GM12878 (cell line): ENCODE results near the gene RNLS. TPM values are rescaled to one million over a fixed set of nuclear protein-coding genes. Genes with fewer than 3 reads are reported as not detected.

Experiments used
- ATAC-seq: fragments of 200-7000 bp; cut with Tn5 transposase; 3 replicates; pipeline ENCODE4 v1.9.1; 2020; ENCODE audit warnings: mild to moderate bottlenecking, moderate library complexity
- BruUV-seq: library from RNA; stranded (reverse); fragments of 400-500 nt; replicated peaks from 2 replicates; lab custom pipeline; 2021; lab: Mats Ljungman, UMichigan
- CTCF ChIA-PET: fragments of 300-600 bp; sonication (Branson Sonifier 250); formaldehyde crosslinking; extraction: SDS; loops from one replicate; lab custom pipeline; 2021; ENCODE audit warnings: inconsistent platforms; lab: Yijun Ruan, JAX
- POLR2A ChIA-PET: fragments of 350-600 bp; formaldehyde crosslinking; extraction: SDS; loops from one replicate; lab custom pipeline; 2021; ENCODE audit warnings: inconsistent platforms; lab: Charles Lee
- RAD21 ChIA-PET: fragments of 300-600 bp; sonication (Branson Sonifier 250); formaldehyde crosslinking; loops from one replicate; lab custom pipeline; 2023; ENCODE audit warnings: antibody characterized with exemption; ENCODE audit not compliant: unreplicated experiment; lab: Charles Lee
- SMC1A ChIA-PET: fragments of 300-600 bp; sonication (Branson Sonifier 250); formaldehyde crosslinking; loops from one replicate; lab custom pipeline; 2023; ENCODE audit not compliant: unreplicated experiment, uncharacterized antibody; lab: Charles Lee
- DNase-seq: peaks from one replicate; pipeline ENCODE4 v3.0.0-alpha.2; 2011; ENCODE audit warnings: low read depth, low spot score
- FAIRE-seq: peaks from 3 replicates; lab custom pipeline; 2011; peaks lifted over from hg19 to GRCh38; lab: Jason Lieb, UNC
- H2AFZ ChIP-seq: 2 replicates; pipeline ENCODE4 v1.6.0; 2011; ENCODE audit warnings: low read depth, low read length, control low read depth; ENCODE audit not compliant: control insufficient read depth
- H3K27ac ChIP-seq: 2 replicates; pipeline ENCODE4 v1.5.1; 2011; ENCODE audit warnings: control low read depth; ENCODE audit not compliant: control insufficient read depth, insufficient read depth
- H3K27me3 ChIP-seq, 2 experiments: replicated peaks in 1 of 2; 2 replicates each; pipeline versions ENCODE4 v1.6.0 to v1.6.1; 2011; ENCODE audit warnings: low read length in 1 of 2; ENCODE audit not compliant: control insufficient read depth in 2 of 2, insufficient read depth in 2 of 2
- H3K36me3 ChIP-seq, 2 experiments: 2 replicates each; pipeline ENCODE4 v1.5.1; 2011; ENCODE audit warnings: low read length in 1 of 2; ENCODE audit not compliant: control insufficient read depth in 2 of 2, insufficient read depth in 2 of 2
- H3K4me1 ChIP-seq: 2 replicates; pipeline ENCODE4 v1.6.1; 2011; ENCODE audit warnings: mild to moderate bottlenecking, low read length, moderate library complexity, mixed read lengths; ENCODE audit not compliant: control insufficient read depth, insufficient read depth
- H3K4me2 ChIP-seq: 2 replicates; pipeline ENCODE4 v1.6.0; 2011; ENCODE audit warnings: control low read depth; ENCODE audit not compliant: control insufficient read depth, insufficient read depth
- H3K4me3 ChIP-seq: fragments of 200-600 bp; sonication (generic); 2 replicates; pipeline ENCODE4 v1.5.1; 2016
- H3K79me2 ChIP-seq: 2 replicates; pipeline ENCODE4 v1.6.0; 2011; ENCODE audit warnings: low read length; ENCODE audit not compliant: control insufficient read depth, insufficient read depth
- H3K9ac ChIP-seq: 2 replicates; pipeline ENCODE4 v1.8.0; 2011; ENCODE audit warnings: low read length, control low read depth, mixed read lengths; ENCODE audit not compliant: control insufficient read depth, insufficient read depth
- H3K9me3 ChIP-seq: replicated peaks from 3 replicates; pipeline ENCODE4 v1.5.1; 2011; ENCODE audit warnings: mild to moderate bottlenecking, low read length; ENCODE audit not compliant: control insufficient read depth, insufficient read depth
- H4K20me1 ChIP-seq: 2 replicates; pipeline ENCODE4 v1.6.0; 2011; ENCODE audit not compliant: control insufficient read depth, insufficient read depth
- ASH2L ChIP-seq: fragments of 300-600, 200-600 bp; sonication (generic); IDR thresholded peaks from 2 replicates; pipeline ENCODE4 v1.6.1; 2017; ENCODE audit warnings: low read depth, mild to moderate bottlenecking, borderline replicate concordance
- ATF2 ChIP-seq: IDR thresholded peaks from 2 replicates; pipeline ENCODE4 v1.6.1; 2012; ENCODE audit warnings: low read length, inconsistent platforms
- ATF7 ChIP-seq: fragments of 450-650 bp; IDR thresholded peaks from 2 replicates; pipeline ENCODE4 v1.6.1; 2016; ENCODE audit warnings: low read depth, mild to moderate bottlenecking
- BCL11A ChIP-seq: IDR thresholded peaks from 2 replicates; pipeline ENCODE4 v1.6.1; 2011; ENCODE audit warnings: low read depth, low read length
- CREB1 ChIP-seq: IDR thresholded peaks from 2 replicates; pipeline ENCODE4 v1.6.1; 2012; ENCODE audit warnings: low read depth, mild to moderate bottlenecking, inconsistent platforms
- ETV6 ChIP-seq, 2 experiments: fragments of 450-650 bp in 1 of 2; IDR thresholded peaks in 1 of 2; conservative IDR thresholded peaks in 1 of 2; 2 replicates each; pipeline ENCODE4 v1.6.1; 2014; ENCODE audit warnings: antibody characterized with exemption in 1 of 2, borderline replicate concordance in 1 of 2, low read depth in 1 of 2, mild to moderate bottlenecking in 1 of 2, moderate library complexity in 1 of 2
- HCFC1 ChIP-seq: fragments of 150-350 bp; IDR thresholded peaks from 2 replicates; pipeline ENCODE4 v1.6.1; 2014; ENCODE audit warnings: low read length
- JUND ChIP-seq: IDR thresholded peaks from 2 replicates; pipeline ENCODE4 v1.6.1; 2012; ENCODE audit warnings: low read depth, mild to moderate bottlenecking, low read length, improper control_type of control experiment, moderate library complexity
- KLF5 ChIP-seq: fragments of 450-650 bp; IDR thresholded peaks from 2 replicates; pipeline ENCODE4 v1.6.1; 2014; ENCODE audit warnings: mild to moderate bottlenecking; ENCODE audit not compliant: partially characterized antibody
- MAX ChIP-seq: IDR thresholded peaks from 2 replicates; pipeline ENCODE4 v1.6.1; 2012; ENCODE audit warnings: low read depth, low read length, improper control_type of control experiment
- MTA3 ChIP-seq: IDR thresholded peaks from 2 replicates; pipeline ENCODE4 v1.6.1; 2012; ENCODE audit warnings: low read length, inconsistent platforms, borderline replicate concordance
- MYC ChIP-seq: IDR thresholded peaks from 2 replicates; pipeline ENCODE4 v1.6.1; 2011; ENCODE audit warnings: mild to moderate bottlenecking, low read length, moderate library complexity, inconsistent platforms; ENCODE audit not compliant: insufficient read depth, insufficient replicate concordance, insufficient read length, severe bottlenecking
- NFYB ChIP-seq: IDR thresholded peaks from 2 replicates; pipeline ENCODE4 v1.6.1; 2011; ENCODE audit warnings: low read depth, mild to moderate bottlenecking, low read length, improper control_type of control experiment, moderate library complexity; ENCODE audit not compliant: insufficient read depth
- REST ChIP-seq: IDR thresholded peaks from 2 replicates; pipeline ENCODE4 v1.6.1; 2012; ENCODE audit warnings: mild to moderate bottlenecking, low read depth, low read length
- RFX5 ChIP-seq: IDR thresholded peaks from 2 replicates; pipeline ENCODE4 v1.6.1; 2011; ENCODE audit warnings: low read depth, low read length, improper control_type of control experiment
- SREBF2 ChIP-seq: IDR thresholded peaks from 2 replicates; pipeline ENCODE4 v1.6.1; 2012; ENCODE audit warnings: mild to moderate bottlenecking, low read length
- SRF ChIP-seq, 2 experiments: IDR thresholded peaks; 2 replicates each; pipeline ENCODE4 v1.6.1; 2011; ENCODE audit warnings: low read depth in 2 of 2, low read length in 2 of 2, mild to moderate bottlenecking in 1 of 2, moderate library complexity in 1 of 2
- SUZ12 ChIP-seq: fragments of 200-600 bp; sonication (generic); IDR thresholded peaks from one replicate; pipeline ENCODE4 v1.6.1; 2018; ENCODE audit warnings: antibody characterized with exemption, mild to moderate bottlenecking; ENCODE audit not compliant: unreplicated experiment
- ZNF384 ChIP-seq: IDR thresholded peaks from 2 replicates; pipeline ENCODE4 v1.6.1; 2012; ENCODE audit warnings: low read depth, mild to moderate bottlenecking, low read length, improper control_type of control experiment, borderline replicate concordance
- WGBS: methylation state at CpG from one replicate; pipeline ENCODE4 v1.1.6; 2016; ENCODE audit warnings: low lambda C conversion rate; ENCODE audit not compliant: insufficient replicate concordance, insufficient coverage; ENCODE audit errors: missing lambda C conversion rate; 5-methylcytosine and 5-hydroxymethylcytosine counted together
- in situ Hi-C: fragments of 300-500 bp; cut with MboI; formaldehyde crosslinking; loops from 9 replicates; pipeline ENCODE4 v1.14.3; 2018; ENCODE audit warnings: mixed read lengths
- intact Hi-C: fragments of 100-400 bp; cut with micrococcal nuclease; formaldehyde crosslinking; loops from one replicate; pipeline ENCODE4 v1.14.2; 2022; ENCODE audit not compliant: unreplicated experiment
- polyA plus RNA-seq, 11 experiments: library from polyadenylated mRNA; depleted of rRNA in 4 of 11; unstranded in 6 of 11; stranded (reverse) in 5 of 11; fragments of >200 nt; fragmentation: Nextera tagmentation in 4 of 11; fragmentation: Illumina TruSeq in 1 of 11; extraction: Ambion mirVana in 4 of 11; extraction: Trizol in 1 of 11; gene quantifications; 1 replicate in 1 of 11; 2 replicates in 10 of 11; pipeline versions ENCODE4 v1.2.1 to v1.2.3, GENCODE V29; 2011 to 2016; ENCODE audit warnings: inconsistent platforms in 2 of 11, missing spikeins in 2 of 11, low read depth in 1 of 11
- total RNA-seq, 4 experiments: library from RNA; depleted of rRNA in 3 of 4; stranded (reverse); fragments of >200 nt in 3 of 4; fragmentation: Illumina TruSeq in 1 of 4; extraction: Trizol in 1 of 4; gene quantifications; 2 replicates each; pipeline versions ENCODE4 v1.2.1 to v1.2.3, GENCODE V29; 2013 to 2021

RNLS gene
- total and polyA plus RNA-seq, 10 of the 15 experiments (the other 5 are each of a cell fraction or from before 2014, with no cell fraction given) = 3.4 to 6.7 (median 4.6) TPM

GRCh38 chr10:88415533-88416130 lies 167.5 kb downstream of the RNLS start (continued):
- no peak for TF ChIP-seq REST
- no peak for TF ChIP-seq SREBF2
- no peak for TF ChIP-seq RFX5
- TF ChIP-seq ZNF384 = no peak
- TF ChIP-seq ASH2L = no peak
- no peak for TF ChIP-seq HCFC1
- TF ChIP-seq JUND = no peak
- TF ChIP-seq SRF (IDR thresholded peaks at IDR 0.05; ENCODE audit: low read depth in 2 of 2, low read length in 2 of 2) = no peak
- TF ChIP-seq, all 136 proteins: peak for 0

GRCh38 chr10:88413412-88413811 lies 169.7 kb downstream of the RNLS start:
- ChIA-PET RAD21 (no interaction called here), SMC1A (interaction anchor here (1.0 kb wide), 1 partner anchor 139 kb away, joined by 5 read pairs; no protein-coding TSS in a partner anchor), CTCF (interaction anchor here (0.9 kb wide), 1 partner anchor 21 kb away, joined by 4 read pairs; no protein-coding TSS in a partner anchor), POLR2A (no interaction called here)
- no peak for DNase-seq
- peaks cover 33% of the 10 kb centered on the region for H3K4me1 ChIP-seq
- BruUV-seq = no TSS peak
- no peaks in the 10 kb centered on the region for H3K27me3 ChIP-seq
- no peaks in the 10 kb centered on the region; the same call in 2 of the 3 replicates for H3K9me3 ChIP-seq
- H3K36me3 ChIP-seq = no peaks in the 10 kb centered on the region
- no peak for ATAC-seq
- H3K4me2 ChIP-seq = no peak overlapping the region
- H4K20me1 ChIP-seq = no peaks in the 10 kb centered on the region
- H3K9ac ChIP-seq = no peak overlapping the region
- no peak overlapping the region for H3K27ac ChIP-seq
- intact Hi-C loops (no loop called here), in situ Hi-C loops (no loop called here)
- no peak overlapping the region for H3K4me3 ChIP-seq
- FAIRE-seq = no peak
- WGBS = 91% methylated on average over 3 of the region's 3 CpGs
- no peaks in the 10 kb centered on the region for H3K79me2 ChIP-seq
- no peak overlapping the region for H2AFZ ChIP-seq
- no peak for TF ChIP-seq MAX
- no peak for TF ChIP-seq KLF5
- TF ChIP-seq ATF2 = peak; percentile 42; the same call in 1 of the 2 replicates
- TF ChIP-seq SUZ12 = no peak
- no peak for TF ChIP-seq BCL11A
- no peak for TF ChIP-seq MYC
- no peak for TF ChIP-seq NFYB
- TF ChIP-seq MTA3 = no peak
- TF ChIP-seq ETV6 (conservative IDR thresholded peaks at IDR 0.05 in 1 of 2, IDR thresholded peaks at IDR 0.05 in 1 of 2; ENCODE audit: borderline replicate concordance in 1 of 2, low read depth in 1 of 2) = 0 out of 4 replicates have a peak, but pooled peaks of 1 of the 2 experiments have one; percentile 23
- 0 out of 2 replicates have a peak, but pooled peaks have one; percentile 26 for TF ChIP-seq CREB1
- TF ChIP-seq ATF7 = no peak
